T-helper 1 cell (primary cell): Measurements from ENCODE around the gene ZFYVE1.
A peak's percentile ranks its signal among the peaks of the same experiment; 100 is the strongest.
"Not testable (repeated sequence)": the region's sequence is repeated elsewhere in the genome, so short reads cannot be mapped to it uniquely, and the experiment has no call there.

Source experiments
- DNase-seq, 5 donors: peaks; one replicate each; pipeline ENCODE4 v3.0.0-alpha.2; 2012 to 2020

Gene ZFYVE1

GRCh38 chr14:72957213-72957612 is 69.7 kb downstream of the ZFYVE1 start:
- no peak for DNase-seq

- DNase-seq: not testable (repeated sequence)
Observed at GRCh38 chr14:72956741-72957140, 70.2 kb downstream of the ZFYVE1 start.

- no peak for DNase-seq
Observed at GRCh38 chr14:72952171-72952570, 74.7 kb downstream of the ZFYVE1 start.

GRCh38 chr14:72948481-72949138 is 78.3 kb downstream of the ZFYVE1 start:
- peak; percentile 24 to 53 (median 36) for DNase-seq

GRCh38 chr14:72947366-72948160 is 79.3 kb downstream of the ZFYVE1 start:
- no peak for DNase-seq

GRCh38 chr14:72946491-72946890 is 80.4 kb downstream of the ZFYVE1 start:
- DNase-seq: no peak

GRCh38 chr14:72945356-72946027 is 81.4 kb downstream of the ZFYVE1 start:
- no peak for DNase-seq

- no peak for DNase-seq
Observed at GRCh38 chr14:72943876-72944430, 83.0 kb downstream of the ZFYVE1 start.

- no peak for DNase-seq
Observed at GRCh38 chr14:72942934-72943333, 84.0 kb downstream of the ZFYVE1 start.

- DNase-seq: no peak
Observed at GRCh38 chr14:72941286-72941985, 85.5 kb downstream of the ZFYVE1 start.

- DNase-seq: no peak
Observed at GRCh38 chr14:72939630-72940029, 87.3 kb downstream of the ZFYVE1 start.

GRCh38 chr14:72932893-72933292 is 94.0 kb downstream of the ZFYVE1 start:
- no peak for DNase-seq

GRCh38 chr14:72929316-72930080 is 97.4 kb downstream of the ZFYVE1 start:
- no peak for DNase-seq

GRCh38 chr14:72928872-72929271 is 98.0 kb downstream of the ZFYVE1 start:
- no peak for DNase-seq

- peak; percentile 85 to 97 (median 92) for DNase-seq
Observed at GRCh38 chr14:72926292-72927028, 100.4 kb downstream of the ZFYVE1 start, which contains the start of gene DCAF4. DCAF4 (plus strand) TSS chr14:72926464; CDS start chr14:72937979, 11,515 bp downstream.

- DNase-seq: no peak
Observed at GRCh38 chr14:72925815-72926291, 101.1 kb downstream of the ZFYVE1 start.

- no peak for DNase-seq
Observed at GRCh38 chr14:72925171-72925759, 101.6 kb downstream of the ZFYVE1 start.

- no peak for DNase-seq
Observed at GRCh38 chr14:72924337-72924736, 102.6 kb downstream of the ZFYVE1 start.

GRCh38 chr14:72921396-72921795 is 105.5 kb downstream of the ZFYVE1 start:
- DNase-seq: no peak

GRCh38 chr14:72920008-72920407 is 106.9 kb downstream of the ZFYVE1 start:
- no peak for DNase-seq
